ENCODE results near the gene KCNH8.

DNA sequence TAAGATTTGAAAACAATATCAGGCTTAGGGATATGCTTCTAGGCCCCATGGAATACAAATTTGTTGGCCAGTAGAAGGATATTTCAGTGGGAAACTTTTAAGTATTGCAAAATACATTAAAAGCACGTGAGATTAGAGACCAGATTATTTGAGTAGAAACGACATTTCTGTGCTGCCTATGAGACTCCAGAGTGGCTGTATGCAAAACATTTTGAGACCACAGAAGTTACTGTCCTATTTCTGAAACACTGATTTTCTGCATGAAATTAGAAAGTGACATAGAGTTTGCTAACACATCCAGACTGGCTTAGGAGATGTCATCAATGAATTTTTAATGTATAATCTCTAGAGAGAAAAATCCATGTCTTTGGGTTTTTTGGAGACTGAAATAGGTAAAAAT lies 99.8 kb downstream of the KCNH8 start:
- TF ChIP-seq, protein P1, sequence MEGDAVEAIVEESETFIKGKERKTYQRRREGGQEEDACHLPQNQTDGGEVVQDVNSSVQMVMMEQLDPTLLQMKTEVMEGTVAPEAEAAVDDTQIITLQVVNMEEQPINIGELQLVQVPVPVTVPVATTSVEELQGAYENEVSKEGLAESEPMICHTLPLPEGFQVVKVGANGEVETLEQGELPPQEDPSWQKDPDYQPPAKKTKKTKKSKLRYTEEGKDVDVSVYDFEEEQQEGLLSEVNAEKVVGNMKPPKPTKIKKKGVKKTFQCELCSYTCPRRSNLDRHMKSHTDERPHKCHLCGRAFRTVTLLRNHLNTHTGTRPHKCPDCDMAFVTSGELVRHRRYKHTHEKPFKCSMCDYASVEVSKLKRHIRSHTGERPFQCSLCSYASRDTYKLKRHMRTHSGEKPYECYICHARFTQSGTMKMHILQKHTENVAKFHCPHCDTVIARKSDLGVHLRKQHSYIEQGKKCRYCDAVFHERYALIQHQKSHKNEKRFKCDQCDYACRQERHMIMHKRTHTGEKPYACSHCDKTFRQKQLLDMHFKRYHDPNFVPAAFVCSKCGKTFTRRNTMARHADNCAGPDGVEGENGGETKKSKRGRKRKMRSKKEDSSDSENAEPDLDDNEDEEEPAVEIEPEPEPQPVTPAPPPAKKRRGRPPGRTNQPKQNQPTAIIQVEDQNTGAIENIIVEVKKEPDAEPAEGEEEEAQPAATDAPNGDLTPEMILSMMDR (IDR thresholded peaks at IDR 0.05), result no peak
- TF ChIP-seq POLR2AphosphoS5 (IDR thresholded peaks at IDR 0.05; ENCODE audit: low read depth, low read length), result no peak
- TF ChIP-seq TCF7L2 (IDR thresholded peaks at IDR 0.05; ENCODE audit: low read depth, low read length), result no peak

All from Panc1 (cell line).